Mucosa of stomach (tissue), 1 donor: Measurements from ENCODE around the gene JAG2.

Experiments used
- H3K27me3 ChIP-seq: one replicate; pipeline ENCODE4 v1.7.0; 2013; ENCODE audit warnings: mild to moderate bottlenecking, low read length; ENCODE audit not compliant: control insufficient read depth, insufficient read depth
- H3K36me3 ChIP-seq: one replicate; pipeline ENCODE4 v1.7.0; 2013; ENCODE audit warnings: low read length; ENCODE audit not compliant: control insufficient read depth, insufficient read depth
- H3K4me1 ChIP-seq: one replicate; pipeline ENCODE4 v1.7.0; 2013; ENCODE audit warnings: mild to moderate bottlenecking, low read length; ENCODE audit not compliant: control insufficient read depth, insufficient read depth
- H3K4me3 ChIP-seq: one replicate; pipeline ENCODE4 v1.7.0; 2013; ENCODE audit warnings: low read length
- H3K9ac ChIP-seq: one replicate; pipeline ENCODE4 v1.7.0; 2013; ENCODE audit warnings: mild to moderate bottlenecking, low read length, moderate library complexity
- H3K9me3 ChIP-seq: one replicate; pipeline ENCODE4 v1.7.0; 2013; ENCODE audit warnings: mild to moderate bottlenecking, low read length, moderate library complexity; ENCODE audit not compliant: control insufficient read depth
- donor health status: Pancreatic carcinoma.

The JAG2 gene

DNA sequence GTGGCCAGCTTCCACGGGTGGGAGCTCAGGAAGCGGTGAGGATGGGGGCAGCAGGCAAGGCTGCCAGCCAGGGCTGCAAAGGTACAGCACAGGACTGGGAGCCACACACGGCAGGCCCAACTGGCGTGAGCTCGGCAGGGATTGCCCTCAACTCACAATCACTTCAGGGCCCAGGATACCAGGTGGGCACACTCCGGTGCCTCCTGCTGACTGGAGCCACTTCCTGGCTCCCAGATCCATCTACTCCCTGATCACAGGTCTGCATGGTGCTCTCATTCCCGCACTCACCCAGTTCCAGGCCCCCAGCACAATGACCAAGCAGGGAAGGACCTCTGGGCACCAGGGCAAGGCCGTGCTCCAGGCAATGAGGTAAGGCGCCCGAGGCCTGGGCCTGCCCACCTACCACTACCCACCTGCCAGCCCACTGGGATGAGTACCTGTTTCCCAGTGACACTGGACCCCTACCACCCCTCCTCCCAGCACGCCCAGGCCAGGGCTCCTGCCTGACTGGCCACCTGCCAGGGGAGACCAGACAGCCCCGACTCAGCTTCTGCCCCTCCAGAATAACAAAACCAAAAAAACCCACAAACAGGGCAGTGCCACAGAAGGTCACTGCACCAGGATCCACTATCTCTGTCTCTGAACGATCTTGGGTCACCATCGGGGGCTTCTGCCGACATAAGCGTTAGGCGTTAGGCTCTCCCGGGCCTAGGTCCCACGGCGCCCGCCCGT lies 1.8 kb downstream of the JAG2 start:
- H3K9ac ChIP-seq = no peak overlapping the region
- no peaks in the 10 kb centered on the region for H3K9me3 ChIP-seq
- no peak overlapping the region for H3K4me3 ChIP-seq
- H3K27me3 ChIP-seq = peaks cover 35% of the 10 kb centered on the region
- H3K36me3 ChIP-seq = no peaks in the 10 kb centered on the region
- peaks cover 29% of the 10 kb centered on the region for H3K4me1 ChIP-seq

DNA sequence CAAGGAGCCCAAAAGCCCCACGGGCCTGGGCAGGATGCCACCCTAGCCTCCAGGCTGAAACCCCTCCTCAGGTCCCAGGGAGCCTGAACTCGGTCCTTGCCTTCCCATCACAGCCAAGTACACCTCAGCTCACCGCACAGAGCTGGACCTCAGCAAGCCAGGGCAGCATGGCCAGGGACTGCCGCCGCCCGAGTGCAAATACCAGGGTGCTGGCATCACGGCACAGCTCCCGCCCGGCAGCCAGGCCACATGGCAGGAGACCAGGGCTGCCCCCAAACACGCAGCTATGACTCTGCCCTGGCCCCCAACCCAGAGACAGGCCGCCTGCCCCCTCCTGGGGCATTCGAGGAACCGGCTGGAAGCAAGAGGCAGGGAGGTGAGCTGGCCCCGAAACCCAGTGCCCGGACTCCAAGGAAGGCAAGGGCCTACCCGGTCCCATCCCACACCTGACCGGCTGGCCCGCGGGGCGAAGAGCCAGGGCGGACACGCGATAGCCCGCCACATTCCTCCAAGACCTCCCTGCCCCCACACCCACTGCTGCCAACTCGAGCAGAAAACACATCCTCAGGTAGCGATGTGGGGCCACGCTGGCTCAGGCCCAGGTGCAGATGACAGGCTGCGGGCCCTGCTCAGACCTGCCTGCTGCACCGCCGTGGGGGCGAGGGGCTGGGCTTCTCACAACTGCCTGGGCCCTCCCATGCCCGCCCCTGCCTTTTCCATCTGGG lies 2.7 kb downstream of the JAG2 start:
- no peaks in the 10 kb centered on the region for H3K9me3 ChIP-seq
- H3K27me3 ChIP-seq = peaks cover 30% of the 10 kb centered on the region
- no peak overlapping the region for H3K9ac ChIP-seq
- H3K4me1 ChIP-seq = peaks cover 24% of the 10 kb centered on the region
- no peak overlapping the region for H3K4me3 ChIP-seq
- H3K36me3 ChIP-seq = no peaks in the 10 kb centered on the region

DNA sequence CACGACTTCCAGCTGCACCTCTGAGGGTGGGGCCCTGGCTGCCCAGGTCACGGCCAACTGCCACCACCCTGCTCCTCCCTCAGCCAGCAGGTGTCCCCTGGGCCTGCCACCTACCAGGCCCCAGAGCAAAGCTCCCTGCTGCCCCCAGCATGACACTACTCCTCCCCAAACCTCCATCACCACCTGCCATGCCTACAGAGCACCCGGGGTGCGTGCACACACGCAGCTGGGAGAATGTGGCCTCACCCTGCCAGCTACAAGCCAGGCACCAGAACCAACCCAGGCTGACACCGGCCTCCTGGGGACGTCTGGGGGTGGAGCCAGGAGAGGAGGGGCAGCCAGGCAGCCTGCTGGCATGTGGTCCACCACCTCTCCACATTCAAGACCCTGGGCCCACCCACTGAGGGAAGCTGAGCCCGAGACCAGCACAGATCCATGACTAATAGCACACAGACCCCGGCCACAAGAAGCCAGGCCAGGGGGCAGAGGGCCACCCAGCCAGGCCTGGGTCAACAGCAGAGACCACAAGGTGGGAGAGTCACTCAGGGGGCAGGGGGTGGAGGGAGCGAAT lies 3.4 kb downstream of the JAG2 start:
- no peak overlapping the region for H3K9ac ChIP-seq

DNA sequence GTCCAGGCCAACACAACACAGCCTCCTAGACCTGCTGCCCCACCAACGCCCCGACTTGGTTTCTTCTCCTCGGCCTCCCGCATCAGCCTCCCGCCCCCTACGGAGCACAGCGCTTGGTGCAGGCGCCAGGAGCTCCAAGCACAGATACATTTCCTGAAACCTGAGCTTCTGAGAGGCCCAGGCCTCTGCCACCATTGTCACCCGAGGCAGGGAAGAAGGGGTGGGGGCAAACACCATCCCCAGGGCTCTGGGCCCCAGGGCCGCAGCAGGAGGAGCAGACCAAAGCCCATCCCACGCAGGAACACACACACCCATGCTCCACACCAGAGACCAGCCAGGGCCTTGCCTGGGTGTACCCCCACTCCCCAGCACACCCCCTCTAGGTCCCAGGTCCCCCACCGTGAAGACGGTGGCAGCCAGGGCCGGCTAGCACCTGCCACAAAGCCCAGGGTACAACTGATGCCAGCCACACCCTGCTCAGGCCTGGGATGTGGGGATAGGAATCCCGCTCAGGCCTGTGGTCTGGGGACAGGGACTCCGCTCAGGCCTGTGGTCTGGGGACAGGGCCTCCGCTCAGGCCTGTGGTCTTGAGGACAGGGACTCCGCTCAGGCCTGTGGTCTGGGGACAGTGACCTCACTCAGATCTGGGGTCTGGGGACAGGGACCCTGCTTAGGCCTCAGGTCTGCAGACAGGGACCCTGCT lies 5.4 kb downstream of the JAG2 start:
- H3K36me3 ChIP-seq = no peaks in the 10 kb centered on the region
- no peak overlapping the region for H3K4me3 ChIP-seq
- H3K27me3 ChIP-seq = peaks cover 12% of the 10 kb centered on the region
- peaks cover 12% of the 10 kb centered on the region for H3K4me1 ChIP-seq
- no peak overlapping the region for H3K9ac ChIP-seq
- no peaks in the 10 kb centered on the region for H3K9me3 ChIP-seq

More for the DNA sequence above, 3.4 kb downstream of the JAG2 start:
- Histone ChIP-seq H3K27me3 (peaks cover 25% of the 10 kb centered on the region), H3K4me3 (no peak overlapping the region), H3K4me1 (peaks cover 17% of the 10 kb centered on the region), H3K36me3 (no peaks in the 10 kb centered on the region), H3K9me3 (no peaks in the 10 kb centered on the region)

DNA sequence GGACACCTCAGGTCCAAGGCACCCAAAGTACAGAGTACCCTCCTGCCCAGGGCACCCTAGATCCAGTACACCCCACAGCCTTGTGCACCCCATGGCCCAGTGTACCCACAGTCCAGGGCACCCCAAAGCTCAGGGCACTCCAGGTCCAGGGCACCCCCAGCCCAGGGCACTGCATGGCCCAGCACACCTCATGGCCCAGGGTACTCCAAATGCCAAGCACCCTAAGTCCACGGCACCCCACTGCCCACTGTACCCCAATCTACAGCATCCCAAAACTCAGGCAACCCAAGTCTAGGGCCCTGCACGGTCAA lies 6.0 kb downstream of the JAG2 start:
- Histone ChIP-seq H3K36me3 (no peaks in the 10 kb centered on the region), H3K4me1 (peaks cover 12% of the 10 kb centered on the region), H3K27me3 (peaks cover 10% of the 10 kb centered on the region), H3K4me3 (no peak overlapping the region), H3K9me3 (no peaks in the 10 kb centered on the region), H3K9ac (no peak overlapping the region)

DNA sequence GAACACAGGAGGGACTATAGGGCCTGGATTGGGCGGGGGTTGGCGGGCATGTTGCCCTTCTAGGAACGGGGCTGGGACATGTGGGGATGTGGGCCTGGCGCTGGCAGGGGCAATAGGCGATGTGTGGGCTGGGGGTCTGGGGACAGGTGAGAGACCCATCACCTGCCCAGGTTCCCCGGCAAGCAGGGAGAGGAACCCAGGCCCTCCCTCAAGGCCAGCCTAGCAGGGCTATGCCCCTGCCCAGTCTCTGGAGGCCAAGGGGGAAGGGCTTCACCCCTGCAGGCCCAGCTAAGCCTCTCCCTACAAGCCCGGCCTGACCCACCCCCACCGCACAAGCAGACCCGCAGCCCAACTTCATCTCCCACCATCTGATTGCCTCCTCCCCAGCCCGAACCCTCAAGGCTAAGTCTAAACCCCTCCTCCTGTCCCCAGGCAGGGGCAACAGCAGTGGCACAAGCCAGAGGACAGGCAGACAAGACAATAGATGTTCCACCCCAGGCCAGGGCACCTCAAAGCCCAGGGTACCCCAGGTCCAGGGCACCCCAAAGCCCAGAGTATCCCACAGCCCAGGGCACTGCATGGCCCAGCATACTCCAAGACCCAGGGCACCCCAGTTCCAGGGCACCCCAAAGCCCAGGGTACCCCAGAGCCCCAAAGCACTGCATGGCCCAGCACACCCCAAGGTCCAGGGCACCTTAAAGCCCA lies 6.5 kb downstream of the JAG2 start:
- H3K4me1 ChIP-seq = peaks cover 12% of the 10 kb centered on the region
- peaks cover 8% of the 10 kb centered on the region for H3K27me3 ChIP-seq
- H3K4me3 ChIP-seq = no peak overlapping the region
- H3K9ac ChIP-seq = no peak overlapping the region
- H3K9me3 ChIP-seq = no peaks in the 10 kb centered on the region
- no peaks in the 10 kb centered on the region for H3K36me3 ChIP-seq

DNA sequence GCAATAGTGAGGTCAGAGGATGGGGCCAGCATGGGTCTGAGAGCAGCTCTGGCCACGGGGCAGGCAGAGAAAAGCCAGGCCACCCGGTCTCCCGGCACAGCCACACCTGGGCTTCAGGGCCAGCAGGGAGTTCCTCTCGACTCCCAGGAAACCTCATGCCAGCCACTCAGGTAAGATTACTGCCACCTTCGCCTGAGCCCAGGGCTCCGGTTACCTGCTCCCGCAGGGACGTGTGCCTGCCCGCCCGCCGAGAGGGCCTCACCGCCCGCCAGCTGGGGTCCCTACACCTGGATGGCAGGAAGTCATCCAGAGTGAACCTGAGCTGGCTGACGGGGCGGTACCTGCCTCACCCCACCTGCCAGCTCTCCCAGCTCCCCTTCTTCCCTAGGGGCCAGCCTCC lies 7.3 kb downstream of the JAG2 start:
- Histone ChIP-seq H3K4me3 (no peak overlapping the region), H3K36me3 (no peaks in the 10 kb centered on the region), H3K9me3 (no peaks in the 10 kb centered on the region), H3K4me1 (peaks cover 12% of the 10 kb centered on the region), H3K27me3 (peaks cover under 1% of the 10 kb centered on the region), H3K9ac (no peak overlapping the region)

DNA sequence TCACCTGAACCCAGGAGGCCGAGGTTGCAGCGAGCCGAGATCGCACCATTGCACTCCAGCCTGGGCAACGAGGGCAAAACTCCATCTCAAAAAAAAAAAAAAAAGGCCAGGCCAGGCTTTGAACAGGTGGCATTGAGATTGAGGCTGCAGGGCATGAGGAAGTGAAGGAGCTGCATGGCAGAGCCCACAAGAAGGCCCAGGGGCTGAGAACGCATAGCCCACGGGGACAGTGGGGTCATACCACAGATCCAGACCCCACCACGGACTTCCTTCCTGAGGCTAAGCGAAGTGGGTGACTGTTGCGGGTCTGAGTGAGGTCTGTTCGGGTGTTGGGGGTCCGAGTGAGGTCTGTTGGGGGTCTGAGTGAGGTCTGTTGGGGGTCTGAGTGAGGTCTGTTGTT lies 7.8 kb downstream of the JAG2 start:
- no peak overlapping the region for H3K9ac ChIP-seq
- H3K9me3 ChIP-seq = no peaks in the 10 kb centered on the region
- H3K4me3 ChIP-seq = no peak overlapping the region
- H3K27me3 ChIP-seq = no peaks in the 10 kb centered on the region
- peaks cover 12% of the 10 kb centered on the region for H3K4me1 ChIP-seq
- no peaks in the 10 kb centered on the region for H3K36me3 ChIP-seq

DNA sequence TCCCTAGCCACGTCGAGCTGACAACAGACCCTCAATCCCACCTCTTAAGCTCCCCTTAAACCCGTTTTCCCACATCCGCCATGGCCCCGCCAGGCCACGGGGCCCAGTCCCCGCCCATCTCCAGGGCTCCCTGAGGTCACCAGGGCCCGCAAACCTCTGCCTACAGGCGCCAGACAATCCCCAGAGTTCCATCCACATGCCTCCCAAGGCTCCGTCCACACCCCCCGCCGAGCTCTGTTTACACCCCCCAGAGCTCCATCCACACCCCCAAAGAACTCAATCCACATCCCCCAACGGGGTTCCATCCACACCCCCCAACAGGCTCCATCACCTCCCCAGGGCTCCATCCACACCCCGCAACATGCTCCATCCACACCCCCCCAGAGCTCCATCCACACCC lies 9.2 kb downstream of the JAG2 start:
- H3K4me3 ChIP-seq = no peak overlapping the region
- H3K27me3 ChIP-seq = no peaks in the 10 kb centered on the region
- no peaks in the 10 kb centered on the region for H3K9me3 ChIP-seq
- no peak overlapping the region for H3K9ac ChIP-seq
- H3K4me1 ChIP-seq = no peaks in the 10 kb centered on the region
- no peaks in the 10 kb centered on the region for H3K36me3 ChIP-seq

DNA sequence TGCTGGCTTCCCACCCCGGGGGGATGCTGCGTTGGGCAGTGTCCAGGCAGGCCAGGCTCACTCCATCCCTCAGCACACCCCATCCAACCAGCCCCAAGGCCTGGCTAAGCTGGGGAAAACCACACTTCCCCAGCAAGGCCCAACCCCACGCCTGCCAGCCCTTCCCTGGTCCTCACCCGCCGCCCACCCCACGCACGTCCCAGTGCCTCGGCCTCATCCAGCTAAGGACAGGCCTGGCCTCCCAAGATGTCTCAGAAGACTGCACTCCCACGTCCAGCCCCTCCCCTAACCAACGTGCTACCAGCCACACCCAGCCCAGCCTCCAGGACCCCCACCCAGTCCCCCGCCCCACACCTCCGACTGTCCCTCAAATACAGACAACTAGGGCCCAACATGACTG lies 9.8 kb downstream of the JAG2 start:
- H3K9ac ChIP-seq = no peak overlapping the region
- no peak overlapping the region for H3K4me3 ChIP-seq
- no peaks in the 10 kb centered on the region for H3K9me3 ChIP-seq
- no peaks in the 10 kb centered on the region for H3K4me1 ChIP-seq
- no peaks in the 10 kb centered on the region for H3K27me3 ChIP-seq
- H3K36me3 ChIP-seq = no peaks in the 10 kb centered on the region

DNA sequence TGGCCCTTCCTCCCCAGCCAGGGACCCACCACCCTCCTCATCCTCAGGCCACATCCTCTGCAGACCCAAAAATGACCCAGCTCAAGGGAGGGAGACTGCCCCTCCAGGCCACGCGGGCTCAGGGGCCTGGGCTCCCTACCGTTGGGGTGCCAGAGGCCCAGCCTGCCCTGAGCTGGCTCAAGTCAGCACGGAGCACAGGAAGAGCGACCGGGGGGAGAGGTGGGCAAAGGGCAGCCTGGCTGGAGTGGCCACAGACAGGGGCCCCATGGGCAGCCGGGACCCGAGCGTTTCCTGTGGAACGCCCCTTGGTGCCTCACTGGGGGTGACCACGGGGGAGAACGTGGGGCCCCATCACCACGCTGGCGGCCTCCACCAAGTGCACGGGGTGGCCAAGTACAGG lies 10.7 kb downstream of the JAG2 start:
- Histone ChIP-seq H3K4me3 (no peak overlapping the region), H3K27me3 (no peaks in the 10 kb centered on the region), H3K9ac (no peak overlapping the region), H3K9me3 (no peaks in the 10 kb centered on the region), H3K36me3 (no peaks in the 10 kb centered on the region), H3K4me1 (no peaks in the 10 kb centered on the region)
